Measurements from ENCODE around the gene KHSRP. TPM values are rescaled to one million over a fixed set of nuclear protein-coding genes. Genes with fewer than 3 reads are reported as not detected.
A peak's percentile ranks its signal among the peaks of the same experiment; 100 is the strongest.

Gene KHSRP
- total RNA-seq, 2 donors from 2014 or later = 146 to 277 TPM

- Histone ChIP-seq H3K36me3 (peaks cover 0 to 3% of the 10 kb centered on the region in 2 donors), H3K27me3 (replicated peaks; ENCODE audit: insufficient read depth) (no peaks in the 10 kb centered on the region), H3K4me1 (replicated peaks) (peaks cover 5% of the 10 kb centered on the region), H3K9me3 (no peaks in the 10 kb centered on the region), H3K4me3 (peak overlapping the region in 1 of 2 donors; percentile 75), H3K27ac (peak overlapping the region; percentile 68 to 73)
- peak; percentile 100 for DNase-seq (ENCODE audit: low spot score)
- 6% methylated on average over 43 of the region's 43 CpGs for WGBS
- intact Hi-C loops (cut with DNase I) = loop anchor here (2.0 to 5.0 kb wide), 2 partner anchors 32 to 153 kb away; partner anchors contain the start of gene GTF2F1
- peak in 2 of 4 experiments; percentile 21 to 30 for TF ChIP-seq CTCF (IDR thresholded peaks at IDR 0.05)
- no peak for TF ChIP-seq POLR2A (IDR thresholded peaks at IDR 0.05)
- TF ChIP-seq POLR2AphosphoS5 (IDR thresholded peaks at IDR 0.05) = peak; percentile 90
Measured at GRCh38 chr19:6424939-6425731, 524 bp upstream of the KHSRP start.

GRCh38 chr19:6423499-6424194 lies 964 bp downstream of the KHSRP start:
- under 1% methylated on average over 18 of the region's 20 CpGs for WGBS
- no peaks in the 10 kb centered on the region for H3K27me3 ChIP-seq (replicated peaks; ENCODE audit: insufficient read depth)
- intact Hi-C loops (cut with DNase I) = loop anchor here (2.0 to 5.0 kb wide), 2 partner anchors 31 to 151 kb away; partner anchors contain the start of gene GTF2F1
- peaks cover 0 to 17% of the 10 kb centered on the region in 2 donors for H3K36me3 ChIP-seq
- TF ChIP-seq CTCF (IDR thresholded peaks at IDR 0.05) = no peak
- no peak for TF ChIP-seq POLR2A (IDR thresholded peaks at IDR 0.05)
- TF ChIP-seq POLR2AphosphoS5 (IDR thresholded peaks at IDR 0.05) = no peak
- DNase-seq (ENCODE audit: low spot score) = no peak
- H3K4me1 ChIP-seq (replicated peaks) = peaks cover 5% of the 10 kb centered on the region
- H3K9me3 ChIP-seq = no peaks in the 10 kb centered on the region
- peak overlapping the region; percentile 66 to 74 for H3K27ac ChIP-seq
- H3K4me3 ChIP-seq = peak overlapping the region; percentile 73 to 75

GRCh38 chr19:6421075-6422014 lies 3.3 kb downstream of the KHSRP start:
- DNase-seq (ENCODE audit: low spot score) = no peak
- H3K4me1 ChIP-seq (replicated peaks) = peaks cover 5% of the 10 kb centered on the region
- intact Hi-C loops (cut with DNase I) = loop anchor here (5.0 kb wide), 1 partner anchor 149 kb away; no protein-coding TSS in a partner anchor
- no peaks in the 10 kb centered on the region for H3K9me3 ChIP-seq
- TF ChIP-seq POLR2AphosphoS5 (IDR thresholded peaks at IDR 0.05) (no peak), POLR2A (IDR thresholded peaks at IDR 0.05) (no peak), CTCF (IDR thresholded peaks at IDR 0.05) (no peak)
- no peak overlapping the region for H3K4me3 ChIP-seq
- no peak overlapping the region for H3K27ac ChIP-seq
- no peaks in the 10 kb centered on the region for H3K27me3 ChIP-seq (replicated peaks; ENCODE audit: insufficient read depth)
- 66% methylated on average over 20 of the region's 20 CpGs for WGBS
- H3K36me3 ChIP-seq = peaks cover under 1 to 40% of the 10 kb centered on the region in 2 donors

- H3K4me1 ChIP-seq (replicated peaks) = peaks cover 5% of the 10 kb centered on the region
- H3K9me3 ChIP-seq = no peaks in the 10 kb centered on the region
- no peaks in the 10 kb centered on the region for H3K27me3 ChIP-seq (replicated peaks; ENCODE audit: insufficient read depth)
- H3K27ac ChIP-seq = no peak overlapping the region
- WGBS = 88% methylated on average over 19 of the region's 19 CpGs
- DNase-seq (ENCODE audit: low spot score) = no peak
- peaks cover 16 to 56% of the 10 kb centered on the region in 2 donors for H3K36me3 ChIP-seq
- H3K4me3 ChIP-seq = no peak overlapping the region
- intact Hi-C loops (cut with DNase I) = loop anchor here (5.0 kb wide), 1 partner anchor 196 kb away; no protein-coding TSS in a partner anchor
- TF ChIP-seq POLR2AphosphoS5 (IDR thresholded peaks at IDR 0.05) (no peak), POLR2A (IDR thresholded peaks at IDR 0.05) (no peak), CTCF (IDR thresholded peaks at IDR 0.05) (no peak)
Measured at GRCh38 chr19:6418562-6418932, 6.1 kb downstream of the KHSRP start.
